ENCODE data around the gene CACNB2.

Gene CACNB2

DNA sequence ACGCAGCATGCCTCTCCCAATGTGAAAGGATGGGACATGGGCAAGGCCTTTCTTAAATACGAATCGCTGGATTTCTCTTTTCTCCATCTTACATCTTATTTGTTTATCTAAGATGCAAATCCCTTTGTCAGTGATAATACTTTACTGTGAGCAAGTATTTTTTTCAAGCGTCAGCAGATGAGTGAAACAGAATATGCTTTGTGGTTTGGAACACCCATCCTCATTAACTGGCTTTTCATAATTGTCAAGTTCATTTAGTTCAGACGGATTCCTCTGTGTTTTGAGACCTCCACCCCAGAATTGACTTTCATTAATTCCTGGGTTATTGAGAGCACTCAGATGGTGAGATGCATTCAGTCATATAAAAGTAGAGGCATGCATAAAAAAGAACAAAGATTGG, 361.4 kb downstream of the CACNB2 start:
- Histone ChIP-seq H3K9ac (ENCODE audit: low read length in 5 of 5) (no peak overlapping the region), H3K4me1 (ENCODE audit: control insufficient read depth in 5 of 5, insufficient read depth in 5 of 5, low read length in 5 of 5) (no peaks in the 10 kb centered on the region)

DNA sequence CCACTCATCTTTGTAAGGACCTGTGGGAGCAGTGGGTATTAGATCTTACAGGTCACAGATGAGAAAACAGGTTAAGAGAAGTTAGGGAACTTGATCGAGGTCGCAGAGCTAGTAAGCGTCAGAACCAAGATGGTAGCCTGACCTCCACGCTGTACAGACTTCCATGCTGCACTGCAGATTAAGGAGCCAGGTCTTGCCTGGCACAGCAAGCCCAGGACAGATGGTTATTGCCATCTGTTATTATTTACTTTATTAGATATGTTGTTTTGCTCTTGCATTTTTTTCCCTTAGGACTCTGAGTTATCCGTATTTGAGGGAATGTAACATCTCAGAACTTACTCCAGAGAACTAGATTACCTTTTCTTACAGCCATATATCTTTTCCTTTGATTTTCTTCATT, 363.9 kb downstream of the CACNB2 start:
- Histone ChIP-seq H3K9me3 (ENCODE audit: control insufficient read depth in 5 of 5, low read length in 5 of 5) (no peaks in the 10 kb centered on the region), H3K4me3 (ENCODE audit: low read depth in 1 of 5, low read length in 5 of 5) (no peak overlapping the region), H3K4me1 (ENCODE audit: control insufficient read depth in 5 of 5, insufficient read depth in 5 of 5, low read length in 5 of 5) (no peaks in the 10 kb centered on the region), H3K27ac (ENCODE audit: low read depth, low read length) (no peak overlapping the region), H3K27me3 (ENCODE audit: control insufficient read depth in 5 of 5, insufficient read depth in 4 of 5, low read length in 5 of 5) (peaks cover 0 to 2% (median 0%) of the 10 kb centered on the region in 5 donors), H3K9ac (ENCODE audit: low read length in 5 of 5) (no peak overlapping the region), H3K36me3 (ENCODE audit: control insufficient read depth in 5 of 5, insufficient read depth in 5 of 5, low read length in 5 of 5) (no peaks in the 10 kb centered on the region)

More for the DNA sequence above, 361.4 kb downstream of the CACNB2 start:
- H3K27ac ChIP-seq (ENCODE audit: low read depth, low read length) = no peak overlapping the region
- H3K36me3 ChIP-seq (ENCODE audit: control insufficient read depth in 5 of 5, insufficient read depth in 5 of 5, low read length in 5 of 5) = no peaks in the 10 kb centered on the region
- peaks cover 0 to 2% (median 0%) of the 10 kb centered on the region in 5 donors for H3K27me3 ChIP-seq (ENCODE audit: control insufficient read depth in 5 of 5, insufficient read depth in 4 of 5, low read length in 5 of 5)
- H3K9me3 ChIP-seq (ENCODE audit: control insufficient read depth in 5 of 5, low read length in 5 of 5) = no peaks in the 10 kb centered on the region
- no peak overlapping the region for H3K4me3 ChIP-seq (ENCODE audit: low read depth in 1 of 5, low read length in 5 of 5)

DNA sequence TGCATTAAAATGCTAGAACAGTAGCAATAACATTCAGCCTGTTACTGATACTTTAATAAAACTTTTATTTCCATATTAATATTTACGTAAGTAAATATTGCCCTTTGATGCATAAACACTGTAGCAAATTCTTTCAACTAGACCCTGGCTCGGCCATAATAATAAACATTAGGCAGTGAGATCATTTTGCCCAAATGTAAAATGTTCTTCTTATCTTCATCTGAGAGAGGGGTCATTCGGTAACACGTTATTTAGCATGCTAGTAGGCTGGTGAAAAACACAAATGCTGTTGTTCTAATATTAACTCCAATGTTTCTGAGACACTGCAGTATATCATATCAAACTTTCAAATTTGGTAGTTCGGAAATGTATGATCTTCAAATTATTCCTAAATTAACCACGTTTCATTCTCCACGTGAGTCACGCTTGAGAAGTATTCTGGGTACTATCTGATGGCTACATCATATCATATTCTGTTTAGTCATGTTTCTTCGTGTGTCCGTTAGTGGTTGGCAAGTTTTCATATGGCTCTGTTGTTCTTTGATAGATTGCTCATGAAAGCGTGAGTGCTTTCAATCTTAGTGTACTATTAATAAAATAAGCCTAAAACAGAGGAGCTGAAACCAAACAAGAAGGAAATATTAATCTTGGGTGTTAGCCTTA, 365.4 kb downstream of the CACNB2 start:
- Histone ChIP-seq H3K9ac (ENCODE audit: low read length in 5 of 5) (no peak overlapping the region), H3K4me1 (ENCODE audit: control insufficient read depth in 5 of 5, insufficient read depth in 5 of 5, low read length in 5 of 5) (no peaks in the 10 kb centered on the region), H3K9me3 (ENCODE audit: control insufficient read depth in 5 of 5, low read length in 5 of 5) (no peaks in the 10 kb centered on the region), H3K4me3 (ENCODE audit: low read depth in 1 of 5, low read length in 5 of 5) (no peak overlapping the region), H3K27ac (ENCODE audit: low read depth, low read length) (no peak overlapping the region), H3K36me3 (ENCODE audit: control insufficient read depth in 5 of 5, insufficient read depth in 5 of 5, low read length in 5 of 5) (no peaks in the 10 kb centered on the region), H3K27me3 (ENCODE audit: control insufficient read depth in 5 of 5, insufficient read depth in 4 of 5, low read length in 5 of 5) (peaks cover 0 to 2% (median 0%) of the 10 kb centered on the region in 5 donors)

DNA sequence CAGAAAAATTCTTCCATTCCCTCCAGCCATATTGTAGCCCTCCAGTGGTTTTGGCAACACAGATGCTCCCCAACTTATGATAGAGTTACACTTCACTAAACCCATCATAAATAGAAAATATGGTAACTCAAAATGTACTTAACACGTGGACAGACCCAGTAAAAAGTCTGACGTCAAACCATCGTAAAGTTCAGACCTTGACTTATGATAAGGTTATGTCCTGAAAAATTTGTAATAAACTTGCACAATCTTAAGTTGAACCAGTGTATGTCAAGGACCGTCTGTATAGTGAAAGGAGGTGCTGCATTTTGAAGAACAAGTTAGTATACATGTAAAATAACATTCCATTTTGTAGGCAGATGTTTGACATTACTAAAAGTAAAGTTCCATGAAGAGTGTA, 368.4 kb downstream of the CACNB2 start:
- Histone ChIP-seq H3K27me3 (ENCODE audit: control insufficient read depth in 5 of 5, insufficient read depth in 4 of 5, low read length in 5 of 5) (no peaks in the 10 kb centered on the region), H3K9ac (ENCODE audit: low read length in 5 of 5) (no peak overlapping the region), H3K9me3 (ENCODE audit: control insufficient read depth in 5 of 5, low read length in 5 of 5) (peaks cover 0 to 7% (median 2%) of the 10 kb centered on the region in 5 donors), H3K4me3 (ENCODE audit: low read depth in 1 of 5, low read length in 5 of 5) (no peak overlapping the region), H3K27ac (ENCODE audit: low read depth, low read length) (no peak overlapping the region), H3K36me3 (ENCODE audit: control insufficient read depth in 5 of 5, insufficient read depth in 5 of 5, low read length in 5 of 5) (peaks cover 0 to 5% (median 0%) of the 10 kb centered on the region in 5 donors), H3K4me1 (ENCODE audit: control insufficient read depth in 5 of 5, insufficient read depth in 5 of 5, low read length in 5 of 5) (no peaks in the 10 kb centered on the region)

DNA sequence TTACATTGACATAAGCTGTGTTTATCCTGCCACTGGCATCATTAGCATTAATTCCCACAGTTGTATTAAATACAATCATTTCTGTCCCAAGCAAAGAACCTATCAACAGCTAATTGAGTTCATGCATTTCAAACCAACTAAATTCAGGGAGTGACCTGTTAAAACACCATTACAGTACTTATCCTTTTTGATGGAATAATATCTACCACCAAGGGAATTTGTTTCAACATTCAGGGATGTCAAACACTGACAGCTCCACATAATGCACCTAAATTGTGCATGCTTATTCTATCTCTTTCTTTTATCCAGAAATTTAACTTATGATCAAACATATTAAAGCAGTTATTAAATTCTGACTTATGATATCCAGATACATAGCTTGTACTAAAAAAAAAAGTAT, 374.3 kb downstream of the CACNB2 start:
- peaks cover 0 to 7% (median 2%) of the 10 kb centered on the region in 5 donors for H3K9me3 ChIP-seq (ENCODE audit: control insufficient read depth in 5 of 5, low read length in 5 of 5)
- H3K9ac ChIP-seq (ENCODE audit: low read length in 5 of 5) = no peak overlapping the region
- H3K36me3 ChIP-seq (ENCODE audit: control insufficient read depth in 5 of 5, insufficient read depth in 5 of 5, low read length in 5 of 5) = peaks cover 0 to 5% (median 0%) of the 10 kb centered on the region in 5 donors
- no peak overlapping the region for H3K4me3 ChIP-seq (ENCODE audit: low read depth in 1 of 5, low read length in 5 of 5)
- H3K27me3 ChIP-seq (ENCODE audit: control insufficient read depth in 5 of 5, insufficient read depth in 4 of 5, low read length in 5 of 5) = no peaks in the 10 kb centered on the region
- no peak overlapping the region for H3K27ac ChIP-seq (ENCODE audit: low read depth, low read length)
- no peaks in the 10 kb centered on the region for H3K4me1 ChIP-seq (ENCODE audit: control insufficient read depth in 5 of 5, insufficient read depth in 5 of 5, low read length in 5 of 5)

DNA sequence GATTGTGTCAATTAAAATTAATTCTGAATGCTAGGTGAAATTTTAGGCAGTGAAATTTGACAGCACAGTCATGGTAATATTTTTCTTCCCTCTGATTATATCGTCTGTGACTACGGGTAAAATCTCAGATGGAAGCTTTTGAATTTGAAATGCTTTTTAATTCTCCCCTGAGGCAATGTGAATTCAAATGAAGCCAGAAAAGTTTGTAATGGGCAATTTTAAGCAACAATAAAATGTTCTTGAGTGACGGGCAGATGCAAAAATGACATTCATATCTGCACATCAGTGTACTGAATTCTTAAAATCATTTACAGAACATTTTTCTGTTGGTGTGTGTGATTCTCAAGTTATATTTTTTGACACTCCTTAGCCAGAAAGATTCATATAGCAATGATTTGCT, 376.6 kb downstream of the CACNB2 start:
- H3K27me3 ChIP-seq (ENCODE audit: control insufficient read depth in 5 of 5, insufficient read depth in 4 of 5, low read length in 5 of 5) = no peaks in the 10 kb centered on the region
- no peak overlapping the region for H3K4me3 ChIP-seq (ENCODE audit: low read depth in 1 of 5, low read length in 5 of 5)
- peaks cover 0 to 7% (median 2%) of the 10 kb centered on the region in 5 donors for H3K9me3 ChIP-seq (ENCODE audit: control insufficient read depth in 5 of 5, low read length in 5 of 5)
- no peak overlapping the region for H3K9ac ChIP-seq (ENCODE audit: low read length in 5 of 5)
- H3K27ac ChIP-seq (ENCODE audit: low read depth, low read length) = no peak overlapping the region
- peaks cover 0 to 5% (median 0%) of the 10 kb centered on the region in 5 donors for H3K36me3 ChIP-seq (ENCODE audit: control insufficient read depth in 5 of 5, insufficient read depth in 5 of 5, low read length in 5 of 5)
- H3K4me1 ChIP-seq (ENCODE audit: control insufficient read depth in 5 of 5, insufficient read depth in 5 of 5, low read length in 5 of 5) = no peaks in the 10 kb centered on the region

DNA sequence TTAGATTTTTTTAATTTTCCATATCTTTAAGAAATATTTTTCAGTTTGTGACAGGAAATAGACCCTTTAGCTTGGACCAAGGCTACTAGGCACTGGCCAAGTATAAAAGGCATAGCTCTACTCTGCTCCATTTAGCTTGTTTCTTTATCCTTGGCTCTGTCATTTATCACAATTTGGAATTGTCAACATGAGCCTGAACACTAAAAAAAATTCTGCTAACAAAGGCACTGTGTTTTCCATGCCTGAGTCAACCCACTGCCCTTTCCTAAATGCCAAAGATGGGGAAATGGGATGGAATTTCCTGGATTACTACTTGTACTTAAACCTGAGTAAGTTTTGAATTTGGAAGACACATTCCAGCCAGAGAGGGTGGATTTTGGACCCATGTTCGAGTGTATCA, 382.8 kb downstream of the CACNB2 start:
- H3K9me3 ChIP-seq (ENCODE audit: control insufficient read depth in 5 of 5, low read length in 5 of 5) = no peaks in the 10 kb centered on the region
- H3K27ac ChIP-seq (ENCODE audit: low read depth, low read length) = no peak overlapping the region
- H3K36me3 ChIP-seq (ENCODE audit: control insufficient read depth in 5 of 5, insufficient read depth in 5 of 5, low read length in 5 of 5) = no peaks in the 10 kb centered on the region
- no peaks in the 10 kb centered on the region for H3K4me1 ChIP-seq (ENCODE audit: control insufficient read depth in 5 of 5, insufficient read depth in 5 of 5, low read length in 5 of 5)
- no peak overlapping the region for H3K4me3 ChIP-seq (ENCODE audit: low read depth in 1 of 5, low read length in 5 of 5)
- no peak overlapping the region for H3K9ac ChIP-seq (ENCODE audit: low read length in 5 of 5)
- no peaks in the 10 kb centered on the region for H3K27me3 ChIP-seq (ENCODE audit: control insufficient read depth in 5 of 5, insufficient read depth in 4 of 5, low read length in 5 of 5)

DNA sequence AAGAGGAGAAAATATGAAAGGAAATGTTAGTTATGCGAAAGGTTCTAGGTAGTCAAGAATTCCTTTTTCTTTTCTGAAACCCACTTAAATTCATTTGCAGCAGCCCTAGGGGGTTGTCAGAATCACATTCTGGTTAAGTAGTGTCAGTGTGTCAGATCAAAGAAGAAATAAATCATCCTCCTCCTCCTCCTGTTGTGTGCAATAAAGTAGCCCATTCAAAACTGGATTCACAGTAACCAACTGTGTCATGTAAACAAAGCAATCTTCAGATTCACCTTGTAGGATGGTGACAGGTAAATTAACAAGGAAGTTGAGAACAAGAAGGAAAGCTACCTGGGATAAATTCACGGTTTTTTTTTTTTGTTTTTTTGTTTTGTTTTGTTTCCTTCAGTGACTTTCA, 383.6 kb downstream of the CACNB2 start:
- no peaks in the 10 kb centered on the region for H3K9me3 ChIP-seq (ENCODE audit: control insufficient read depth in 5 of 5, low read length in 5 of 5)
- no peaks in the 10 kb centered on the region for H3K27me3 ChIP-seq (ENCODE audit: control insufficient read depth in 5 of 5, insufficient read depth in 4 of 5, low read length in 5 of 5)
- H3K4me1 ChIP-seq (ENCODE audit: control insufficient read depth in 5 of 5, insufficient read depth in 5 of 5, low read length in 5 of 5) = no peaks in the 10 kb centered on the region
- no peak overlapping the region for H3K27ac ChIP-seq (ENCODE audit: low read depth, low read length)
- H3K36me3 ChIP-seq (ENCODE audit: control insufficient read depth in 5 of 5, insufficient read depth in 5 of 5, low read length in 5 of 5) = no peaks in the 10 kb centered on the region
- H3K9ac ChIP-seq (ENCODE audit: low read length in 5 of 5) = no peak overlapping the region
- H3K4me3 ChIP-seq (ENCODE audit: low read depth in 1 of 5, low read length in 5 of 5) = no peak overlapping the region

DNA sequence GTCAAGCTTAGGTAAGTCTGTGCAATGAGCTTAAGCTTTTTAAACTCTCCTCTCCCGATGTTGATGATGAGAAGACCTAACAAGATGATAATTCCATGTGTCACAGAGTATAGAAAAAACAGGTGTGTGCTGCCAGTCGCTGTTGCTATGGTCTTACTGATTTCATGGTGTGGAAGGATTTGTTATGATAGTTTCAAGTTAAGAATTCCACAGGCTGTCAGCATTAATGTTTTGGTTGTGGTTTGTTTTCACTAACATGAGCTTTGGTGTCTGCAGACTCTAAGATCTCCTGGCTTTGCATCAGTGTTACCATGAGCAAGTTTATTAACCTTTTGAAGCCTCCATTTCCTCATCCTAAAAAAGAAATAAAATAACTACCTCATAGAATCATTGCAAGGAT, 387.5 kb downstream of the CACNB2 start:
- Histone ChIP-seq H3K9me3 (ENCODE audit: control insufficient read depth in 5 of 5, low read length in 5 of 5) (no peaks in the 10 kb centered on the region), H3K36me3 (ENCODE audit: control insufficient read depth in 5 of 5, insufficient read depth in 5 of 5, low read length in 5 of 5) (no peaks in the 10 kb centered on the region), H3K4me3 (ENCODE audit: low read depth in 1 of 5, low read length in 5 of 5) (no peak overlapping the region), H3K27me3 (ENCODE audit: control insufficient read depth in 5 of 5, insufficient read depth in 4 of 5, low read length in 5 of 5) (no peaks in the 10 kb centered on the region), H3K4me1 (ENCODE audit: control insufficient read depth in 5 of 5, insufficient read depth in 5 of 5, low read length in 5 of 5) (no peaks in the 10 kb centered on the region), H3K9ac (ENCODE audit: low read length in 5 of 5) (no peak overlapping the region), H3K27ac (ENCODE audit: low read depth, low read length) (no peak overlapping the region)

DNA sequence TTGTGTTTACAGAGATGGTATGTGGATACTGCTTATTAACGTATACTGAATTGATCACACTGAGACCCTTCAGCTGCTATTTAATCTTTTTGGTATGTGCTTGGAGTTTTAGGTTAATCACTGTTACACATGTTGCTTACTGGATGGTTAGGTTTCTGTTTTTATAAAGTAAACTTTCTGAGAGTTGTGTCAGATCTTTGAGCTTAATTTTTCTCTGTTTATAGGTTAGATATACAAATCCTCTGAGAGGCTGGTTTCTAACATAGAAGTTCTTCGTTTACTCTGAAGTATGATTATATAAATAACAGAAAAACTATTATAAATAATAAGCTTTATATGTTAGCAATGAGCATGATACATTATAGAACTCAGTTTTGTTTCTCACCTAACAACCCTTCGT, 388.1 kb downstream of the CACNB2 start:
- Histone ChIP-seq H3K9me3 (ENCODE audit: control insufficient read depth in 5 of 5, low read length in 5 of 5) (no peaks in the 10 kb centered on the region), H3K4me3 (ENCODE audit: low read depth in 1 of 5, low read length in 5 of 5) (no peak overlapping the region), H3K36me3 (ENCODE audit: control insufficient read depth in 5 of 5, insufficient read depth in 5 of 5, low read length in 5 of 5) (no peaks in the 10 kb centered on the region), H3K27ac (ENCODE audit: low read depth, low read length) (no peak overlapping the region), H3K27me3 (ENCODE audit: control insufficient read depth in 5 of 5, insufficient read depth in 4 of 5, low read length in 5 of 5) (no peaks in the 10 kb centered on the region), H3K4me1 (ENCODE audit: control insufficient read depth in 5 of 5, insufficient read depth in 5 of 5, low read length in 5 of 5) (no peaks in the 10 kb centered on the region), H3K9ac (ENCODE audit: low read length in 5 of 5) (no peak overlapping the region)
